Liver (tissue), 9 donors: Measurements from ENCODE around the gene EPHB4. TPM values are rescaled to one million over a fixed set of nuclear protein-coding genes. Genes with fewer than 3 reads are reported as not detected.

Source experiments
- DNase-seq: peaks from one replicate; pipeline ENCODE4 v3.0.0-alpha.2; 2017; ENCODE audit warnings: low spot score
- H3K27ac ChIP-seq, 2 donors: one replicate each; pipeline ENCODE4 v1.7.0; 2013; ENCODE audit warnings: inconsistent platforms in 2 of 2, low read length in 2 of 2, control low read depth in 1 of 2, low read depth in 1 of 2, mild to moderate bottlenecking in 1 of 2
- H3K27me3 ChIP-seq, 4 donors: one replicate each; pipeline versions ENCODE4 v1.6.1 to v1.7.0; 2013; ENCODE audit warnings: low read length in 3 of 4, inconsistent platforms in 1 of 4, mild to moderate bottlenecking in 1 of 4, moderate library complexity in 1 of 4; ENCODE audit not compliant: control insufficient read depth in 4 of 4, insufficient read depth in 4 of 4
- H3K36me3 ChIP-seq, 4 donors: one replicate each; pipeline versions ENCODE4 v1.6.1 to v1.7.0; 2013; ENCODE audit warnings: low read length in 3 of 4, mild to moderate bottlenecking in 3 of 4, low read depth in 1 of 4, moderate library complexity in 1 of 4; ENCODE audit not compliant: control insufficient read depth in 4 of 4, insufficient read depth in 3 of 4
- H3K4me1 ChIP-seq, 4 donors: one replicate each; pipeline versions ENCODE4 v1.6.1 to v1.7.0; 2013; ENCODE audit warnings: low read length in 3 of 4, mild to moderate bottlenecking in 3 of 4, moderate library complexity in 1 of 4; ENCODE audit not compliant: control insufficient read depth in 4 of 4, insufficient read depth in 4 of 4
- H3K4me3 ChIP-seq, 3 donors: one replicate each; pipeline versions ENCODE4 v1.6.1 to v1.7.0; 2013; ENCODE audit warnings: low read length in 3 of 3, control low read depth in 1 of 3, low read depth in 1 of 3, mild to moderate bottlenecking in 1 of 3
- H3K9ac ChIP-seq, 2 donors: one replicate each; pipeline ENCODE4 v1.7.0; 2013; ENCODE audit warnings: low read length in 2 of 2, mild to moderate bottlenecking in 2 of 2, moderate library complexity in 2 of 2, control low read depth in 1 of 2, low read depth in 1 of 2
- H3K9me3 ChIP-seq, 4 donors: one replicate each; pipeline versions ENCODE4 v1.6.1 to v1.7.0; 2013; ENCODE audit warnings: low read length in 3 of 4; ENCODE audit not compliant: control insufficient read depth in 4 of 4
- EGR1 ChIP-seq, 2 donors: IDR thresholded peaks; 2 replicates each; pipeline ENCODE4 v1.6.1; 2016 to 2018; ENCODE audit warnings: antibody characterized with exemption in 2 of 2, low read depth in 2 of 2
- FOXA1 ChIP-seq: IDR thresholded peaks from 2 replicates; pipeline ENCODE4 v1.6.1; 2016; ENCODE audit warnings: antibody characterized with exemption
- FOXA2 ChIP-seq: IDR thresholded peaks from 2 replicates; pipeline ENCODE4 v1.6.1; 2016; ENCODE audit warnings: antibody characterized with exemption
- GABPA ChIP-seq, 2 donors: IDR thresholded peaks in 1 of 2; conservative IDR thresholded peaks in 1 of 2; 2 replicates each; pipeline ENCODE4 v1.6.1; 2016; ENCODE audit warnings: antibody characterized with exemption in 2 of 2, mild to moderate bottlenecking in 1 of 2, moderate library complexity in 1 of 2
- HNF4G ChIP-seq: IDR thresholded peaks from 2 replicates; pipeline ENCODE4 v1.6.1; 2016; ENCODE audit warnings: antibody characterized with exemption
- JUND ChIP-seq, 2 donors: IDR thresholded peaks; 2 replicates each; pipeline ENCODE4 v1.6.1; 2016; ENCODE audit warnings: antibody characterized with exemption in 2 of 2
- MAX ChIP-seq: IDR thresholded peaks from 2 replicates; pipeline ENCODE4 v1.6.1; 2016; ENCODE audit warnings: antibody characterized with exemption
- NR2F2 ChIP-seq: IDR thresholded peaks from 2 replicates; pipeline ENCODE4 v1.6.1; 2016; ENCODE audit warnings: antibody characterized with exemption
- RAD21 ChIP-seq, 2 donors: IDR thresholded peaks; 2 replicates each; pipeline ENCODE4 v1.6.1; 2016; ENCODE audit warnings: antibody characterized with exemption in 2 of 2, mild to moderate bottlenecking in 2 of 2
- REST ChIP-seq: IDR thresholded peaks from 2 replicates; pipeline ENCODE4 v1.6.1; 2016; ENCODE audit warnings: antibody characterized with exemption, mild to moderate bottlenecking
- RXRA ChIP-seq, 2 donors: IDR thresholded peaks; 2 replicates each; pipeline ENCODE4 v1.6.1; 2017 to 2018; ENCODE audit warnings: antibody characterized with exemption in 2 of 2, mild to moderate bottlenecking in 1 of 2
- TAF1 ChIP-seq: conservative IDR thresholded peaks from 2 replicates; pipeline ENCODE4 v1.6.1; 2016; ENCODE audit warnings: antibody characterized with exemption, mild to moderate bottlenecking
- YY1 ChIP-seq: IDR thresholded peaks from 2 replicates; pipeline ENCODE4 v1.6.1; 2016; ENCODE audit warnings: antibody characterized with exemption, mild to moderate bottlenecking
- WGBS: extraction: QIAGEN DNeasy Blood & Tissue Kit; methylation state at CpG from one replicate; pipeline ENCODE4 v1.1.7; 2013; 5-methylcytosine and 5-hydroxymethylcytosine counted together
- polyA plus RNA-seq, 2 donors: library from polyadenylated mRNA; stranded (reverse) in 1 of 2; unstranded in 1 of 2; fragments of 200-250 nt in 1 of 2; fragments of >200 nt in 1 of 2; fragmentation: Nextera tagmentation in 1 of 2; extraction: Ambion mirVana in 1 of 2; gene quantifications; one replicate each; pipeline versions ENCODE4 v1.2.1 to v1.2.3, GENCODE V29; 2013 to 2015
- total RNA-seq, 2 donors: library from RNA; depleted of rRNA; stranded (reverse); fragments of >200 nt; gene quantifications; one replicate each; pipeline ENCODE4 v1.2.3, GENCODE V29; 2014
- TF ChIP-seq, protein P1 (sequence below): IDR thresholded peaks from 2 replicates; pipeline ENCODE4 v1.6.1; 2016; ENCODE audit warnings: antibody characterized with exemption
- TF ChIP-seq, protein P2 (sequence below): IDR thresholded peaks from 2 replicates; pipeline ENCODE4 v1.6.1; 2016; ENCODE audit warnings: antibody characterized with exemption
- donor health status: healthy.
- donor health status: healthy.
- donor health status: healthy.
- donor health status: healthy.
- donor health status: healthy.

The EPHB4 gene
- total and polyA plus RNA-seq, 4 donors, result 14.4 to 53.0 (median 50.0) TPM

GRCh38 chr7:100819586-100819985 is 7.7 kb downstream of the EPHB4 start:
- no peaks in the 10 kb centered on the region for H3K27me3 ChIP-seq
- H3K4me1 ChIP-seq, result peaks cover 15 to 28% (median 20%) of the 10 kb centered on the region in 4 donors
- no peak overlapping the region for H3K4me3 ChIP-seq
- H3K36me3 ChIP-seq, result peaks cover 3 to 55% (median 29%) of the 10 kb centered on the region in 4 donors
- WGBS, result 93% methylated on average over 23 of the region's 23 CpGs
- no peaks in the 10 kb centered on the region for H3K9me3 ChIP-seq
- no peak overlapping the region for H3K27ac ChIP-seq
- no peak for DNase-seq
- H3K9ac ChIP-seq, result no peak overlapping the region
- TF ChIP-seq YY1, result no peak
- no peak for TF ChIP-seq RAD21 (IDR thresholded peaks at IDR 0.05)
- TF ChIP-seq REST, result no peak
- no peak for TF ChIP-seq FOXA1
- no peak for TF ChIP-seq HNF4G
- TF ChIP-seq, protein P1, sequence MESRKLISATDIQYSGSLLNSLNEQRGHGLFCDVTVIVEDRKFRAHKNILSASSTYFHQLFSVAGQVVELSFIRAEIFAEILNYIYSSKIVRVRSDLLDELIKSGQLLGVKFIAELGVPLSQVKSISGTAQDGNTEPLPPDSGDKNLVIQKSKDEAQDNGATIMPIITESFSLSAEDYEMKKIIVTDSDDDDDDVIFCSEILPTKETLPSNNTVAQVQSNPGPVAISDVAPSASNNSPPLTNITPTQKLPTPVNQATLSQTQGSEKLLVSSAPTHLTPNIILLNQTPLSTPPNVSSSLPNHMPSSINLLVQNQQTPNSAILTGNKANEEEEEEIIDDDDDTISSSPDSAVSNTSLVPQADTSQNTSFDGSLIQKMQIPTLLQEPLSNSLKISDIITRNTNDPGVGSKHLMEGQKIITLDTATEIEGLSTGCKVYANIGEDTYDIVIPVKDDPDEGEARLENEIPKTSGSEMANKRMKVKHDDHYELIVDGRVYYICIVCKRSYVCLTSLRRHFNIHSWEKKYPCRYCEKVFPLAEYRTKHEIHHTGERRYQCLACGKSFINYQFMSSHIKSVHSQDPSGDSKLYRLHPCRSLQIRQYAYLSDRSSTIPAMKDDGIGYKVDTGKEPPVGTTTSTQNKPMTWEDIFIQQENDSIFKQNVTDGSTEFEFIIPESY, result no peak
- no peak for TF ChIP-seq TAF1
- TF ChIP-seq JUND (IDR thresholded peaks at IDR 0.05), result no peak
- TF ChIP-seq EGR1 (IDR thresholded peaks at IDR 0.05; ENCODE audit: low read depth in 2 of 2), result no peak
- TF ChIP-seq FOXA2, result no peak
- TF ChIP-seq MAX, result no peak
- TF ChIP-seq GABPA (IDR thresholded peaks at IDR 0.05 in 1 of 2, conservative IDR thresholded peaks at IDR 0.05 in 1 of 2), result no peak
- TF ChIP-seq RXRA (IDR thresholded peaks at IDR 0.05), result no peak
- no peak for TF ChIP-seq NR2F2
- TF ChIP-seq, protein P2, sequence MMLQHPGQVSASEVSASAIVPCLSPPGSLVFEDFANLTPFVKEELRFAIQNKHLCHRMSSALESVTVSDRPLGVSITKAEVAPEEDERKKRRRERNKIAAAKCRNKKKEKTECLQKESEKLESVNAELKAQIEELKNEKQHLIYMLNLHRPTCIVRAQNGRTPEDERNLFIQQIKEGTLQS, result no peak

DNA sequence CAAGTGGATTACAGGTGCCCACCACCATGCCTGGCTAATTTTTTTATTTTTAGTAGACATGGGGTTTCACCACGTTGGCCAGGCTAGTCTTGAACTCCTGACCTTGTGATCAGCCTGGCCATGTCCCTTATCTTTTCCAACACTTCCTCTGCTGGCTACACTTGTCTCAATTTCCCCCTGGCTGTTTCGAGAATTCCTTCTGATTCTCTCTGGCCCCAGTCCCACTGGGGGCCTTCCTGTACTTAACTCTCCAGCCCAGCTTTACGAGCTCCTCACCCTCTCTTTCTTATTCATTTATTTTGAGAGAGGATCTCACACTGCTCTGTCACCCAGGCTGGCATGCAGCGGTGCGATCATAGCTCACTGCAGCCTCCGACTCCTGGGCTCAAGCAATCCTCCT is 8.5 kb downstream of the EPHB4 start:
- no peak overlapping the region for H3K9ac ChIP-seq
- H3K27me3 ChIP-seq, result no peaks in the 10 kb centered on the region
- WGBS, result 82% methylated on average over 6 of the region's 6 CpGs
- no peak for DNase-seq
- peaks cover 14 to 23% (median 17%) of the 10 kb centered on the region in 4 donors for H3K4me1 ChIP-seq
- H3K27ac ChIP-seq, result no peak overlapping the region
- H3K36me3 ChIP-seq, result peaks cover 5 to 58% (median 28%) of the 10 kb centered on the region in 4 donors
- TF ChIP-seq TAF1 (no peak), NR2F2 (peak; percentile 21), HNF4G (no peak), JUND (IDR thresholded peaks at IDR 0.05) (no peak), EGR1 (IDR thresholded peaks at IDR 0.05; ENCODE audit: low read depth in 2 of 2) (no peak), REST (no peak)
- TF ChIP-seq, protein P1, result no peak
- H3K4me3 ChIP-seq, result no peak overlapping the region
- no peaks in the 10 kb centered on the region for H3K9me3 ChIP-seq
